ENCODE data around the gene SEPTIN1.
"Not testable (repeated sequence)": the region's sequence is repeated elsewhere in the genome, so short reads cannot be mapped to it uniquely, and the experiment has no call there.

SEPTIN1 gene

DNA sequence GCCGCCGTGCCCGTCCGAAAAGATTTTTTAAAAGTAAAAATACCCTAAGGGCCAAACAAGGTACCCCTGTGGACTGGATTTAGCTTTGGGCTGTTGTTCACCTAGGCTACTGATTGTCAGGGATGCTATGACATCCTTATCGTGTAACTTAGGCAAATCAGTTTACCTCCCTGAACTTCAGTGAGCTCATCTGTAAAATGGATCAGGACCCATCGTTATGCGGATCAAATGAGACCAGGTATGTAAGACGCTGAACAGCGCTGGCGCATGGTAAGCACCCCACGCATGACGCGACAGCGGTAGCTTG is 24.4 kb upstream of the SEPTIN1 start:
- DNase-seq (ENCODE audit: insufficient read length, low spot score), result no peak
- no peak for TF ChIP-seq TAF1 (IDR thresholded peaks at IDR 0.05; ENCODE audit: low read depth, low read length)
- TF ChIP-seq POU2F2 (IDR thresholded peaks at IDR 0.05; ENCODE audit: low read depth, low read length), result no peak
- TF ChIP-seq POLR2A (IDR thresholded peaks at IDR 0.05; ENCODE audit: low read depth, low read length), result no peak
- TF ChIP-seq SPI1 (IDR thresholded peaks at IDR 0.05; ENCODE audit: low read depth, low read length), result no peak
- no peak for TF ChIP-seq POLR2AphosphoS5 (IDR thresholded peaks at IDR 0.05; ENCODE audit: low read depth, low read length)
- TF ChIP-seq PAX5 (IDR thresholded peaks at IDR 0.05; ENCODE audit: insufficient read depth, low read length, severe bottlenecking), result no peak
- no peak for FAIRE-seq

DNA sequence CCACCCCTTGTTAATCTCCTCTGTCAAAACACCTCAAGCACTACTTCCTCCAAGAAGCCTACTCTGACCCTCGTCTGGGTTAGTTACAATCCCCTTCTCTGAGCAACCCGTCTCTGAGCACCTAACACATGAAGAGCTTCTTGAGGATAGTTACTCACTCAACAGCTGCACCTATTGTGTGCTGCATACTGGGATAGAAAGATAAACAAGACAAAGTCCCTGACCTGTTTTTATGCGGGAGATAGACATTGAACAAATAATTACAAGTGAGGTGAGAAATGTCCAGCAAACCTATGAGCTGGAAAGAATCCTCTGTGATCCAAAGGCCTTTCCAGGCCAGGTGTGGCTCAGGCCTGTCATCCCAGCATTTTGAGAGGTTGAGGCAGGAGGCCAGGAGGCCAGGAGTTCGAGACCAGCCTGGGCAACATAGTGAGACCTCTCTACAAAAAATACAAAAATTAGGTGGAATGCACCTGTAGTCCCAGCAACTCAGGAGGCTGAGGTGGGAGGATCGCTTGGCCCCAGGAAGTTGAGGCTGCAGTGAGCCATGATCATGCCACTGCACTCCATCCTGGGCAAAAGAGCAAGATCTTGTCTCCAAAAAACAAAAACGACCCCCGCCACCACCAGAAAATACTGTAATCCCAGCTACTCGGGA is 19.5 kb upstream of the SEPTIN1 start:
- TF ChIP-seq TAF1 (IDR thresholded peaks at IDR 0.05; ENCODE audit: low read depth, low read length), result no peak
- TF ChIP-seq POLR2A (IDR thresholded peaks at IDR 0.05; ENCODE audit: low read depth, low read length), result no peak
- TF ChIP-seq POU2F2 (IDR thresholded peaks at IDR 0.05; ENCODE audit: low read depth, low read length), result no peak
- no peak for TF ChIP-seq POLR2AphosphoS5 (IDR thresholded peaks at IDR 0.05; ENCODE audit: low read depth, low read length)
- no peak for TF ChIP-seq PAX5 (IDR thresholded peaks at IDR 0.05; ENCODE audit: insufficient read depth, low read length, severe bottlenecking)
- no peak for TF ChIP-seq SPI1 (IDR thresholded peaks at IDR 0.05; ENCODE audit: low read depth, low read length)
- no peak for FAIRE-seq
- no peak for DNase-seq (ENCODE audit: insufficient read length, low spot score)

DNA sequence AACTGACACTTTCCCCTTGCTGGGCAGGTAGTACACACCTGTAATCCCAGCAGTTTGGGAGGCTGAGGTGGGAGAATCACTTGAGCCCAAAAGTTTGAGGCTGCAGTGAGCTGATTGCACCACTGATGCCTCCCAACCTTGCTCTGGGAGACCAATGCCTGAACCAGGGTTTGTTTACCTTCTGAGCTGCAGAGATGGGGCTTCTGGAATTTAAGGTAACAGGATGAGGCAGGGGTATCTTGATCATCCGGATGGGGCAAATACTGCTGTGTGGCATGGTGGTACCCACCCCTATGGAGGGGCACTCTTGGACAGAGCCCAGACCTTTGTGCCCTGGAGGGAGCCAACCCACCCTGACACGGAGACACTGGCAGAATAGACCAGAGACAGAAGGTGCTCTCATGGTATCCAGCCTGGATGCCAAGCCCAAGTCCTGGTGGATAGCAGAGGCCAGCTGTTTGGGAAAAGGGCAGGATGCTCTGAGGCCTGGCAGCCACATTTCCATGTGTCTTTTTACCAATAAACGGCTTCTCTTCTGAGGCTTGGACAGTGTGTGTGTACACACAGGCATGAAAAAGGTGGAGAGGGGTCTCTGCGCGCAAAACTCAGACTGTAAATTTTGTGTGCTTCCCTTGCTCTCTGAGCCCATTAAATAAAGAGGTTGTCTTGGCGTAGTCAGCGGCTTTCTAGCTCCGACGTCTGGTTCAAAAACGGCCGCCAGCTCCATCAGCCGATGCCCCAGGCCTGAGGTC is 17.2 kb upstream of the SEPTIN1 start:
- no peak for TF ChIP-seq SPI1 (IDR thresholded peaks at IDR 0.05; ENCODE audit: low read depth, low read length)
- no peak for TF ChIP-seq TAF1 (IDR thresholded peaks at IDR 0.05; ENCODE audit: low read depth, low read length)
- no peak for TF ChIP-seq PAX5 (IDR thresholded peaks at IDR 0.05; ENCODE audit: insufficient read depth, low read length, severe bottlenecking)
- no peak for TF ChIP-seq POU2F2 (IDR thresholded peaks at IDR 0.05; ENCODE audit: low read depth, low read length)
- TF ChIP-seq POLR2AphosphoS5 (IDR thresholded peaks at IDR 0.05; ENCODE audit: low read depth, low read length), result no peak
- TF ChIP-seq POLR2A (IDR thresholded peaks at IDR 0.05; ENCODE audit: low read depth, low read length), result no peak
- DNase-seq (ENCODE audit: insufficient read length, low spot score), result no peak
- peak; percentile 48 for FAIRE-seq

DNA sequence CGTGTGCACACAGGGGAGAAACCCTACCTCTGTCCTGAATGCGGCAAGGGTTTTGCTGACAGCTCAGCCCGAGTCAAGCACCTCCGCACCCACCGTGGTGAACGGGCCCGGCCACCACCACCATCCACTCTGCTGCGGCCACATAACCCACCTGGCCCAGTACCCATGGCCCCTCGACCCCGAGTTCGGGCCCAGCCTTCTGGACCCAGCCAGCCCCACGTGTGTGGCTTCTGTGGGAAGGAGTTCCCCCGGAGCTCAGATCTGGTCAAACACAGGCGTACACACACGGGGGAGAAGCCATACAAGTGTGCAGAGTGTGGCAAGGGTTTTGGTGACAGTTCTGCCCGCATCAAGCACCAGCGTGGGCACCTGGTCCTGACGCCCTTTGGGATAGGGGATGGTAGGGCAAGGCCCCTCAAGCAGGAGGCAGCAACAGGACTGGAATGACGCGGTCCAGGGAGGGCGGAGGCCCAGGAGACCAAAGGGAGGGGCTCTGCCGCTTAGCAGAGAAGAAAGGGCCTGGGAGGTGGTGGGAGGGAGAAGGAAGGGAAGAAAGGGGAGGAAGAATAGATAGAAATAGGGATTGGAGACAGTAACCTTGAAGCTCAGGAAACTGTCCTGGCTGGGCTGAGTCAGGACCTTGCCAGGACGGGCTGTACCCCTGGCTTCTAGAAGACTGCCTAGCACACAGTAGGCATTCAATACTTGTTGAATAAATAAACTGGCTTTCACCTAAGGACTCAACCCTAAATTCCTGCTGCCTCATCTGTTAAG is 16.5 kb upstream of the SEPTIN1 start:
- no peak for TF ChIP-seq POLR2AphosphoS5 (IDR thresholded peaks at IDR 0.05; ENCODE audit: low read depth, low read length)
- no peak for TF ChIP-seq PAX5 (IDR thresholded peaks at IDR 0.05; ENCODE audit: insufficient read depth, low read length, severe bottlenecking)
- no peak for TF ChIP-seq SPI1 (IDR thresholded peaks at IDR 0.05; ENCODE audit: low read depth, low read length)
- TF ChIP-seq POLR2A (IDR thresholded peaks at IDR 0.05; ENCODE audit: low read depth, low read length), result no peak
- no peak for TF ChIP-seq TAF1 (IDR thresholded peaks at IDR 0.05; ENCODE audit: low read depth, low read length)
- no peak for TF ChIP-seq POU2F2 (IDR thresholded peaks at IDR 0.05; ENCODE audit: low read depth, low read length)
- DNase-seq (ENCODE audit: insufficient read length, low spot score) (no peak), FAIRE-seq (no peak)

DNA sequence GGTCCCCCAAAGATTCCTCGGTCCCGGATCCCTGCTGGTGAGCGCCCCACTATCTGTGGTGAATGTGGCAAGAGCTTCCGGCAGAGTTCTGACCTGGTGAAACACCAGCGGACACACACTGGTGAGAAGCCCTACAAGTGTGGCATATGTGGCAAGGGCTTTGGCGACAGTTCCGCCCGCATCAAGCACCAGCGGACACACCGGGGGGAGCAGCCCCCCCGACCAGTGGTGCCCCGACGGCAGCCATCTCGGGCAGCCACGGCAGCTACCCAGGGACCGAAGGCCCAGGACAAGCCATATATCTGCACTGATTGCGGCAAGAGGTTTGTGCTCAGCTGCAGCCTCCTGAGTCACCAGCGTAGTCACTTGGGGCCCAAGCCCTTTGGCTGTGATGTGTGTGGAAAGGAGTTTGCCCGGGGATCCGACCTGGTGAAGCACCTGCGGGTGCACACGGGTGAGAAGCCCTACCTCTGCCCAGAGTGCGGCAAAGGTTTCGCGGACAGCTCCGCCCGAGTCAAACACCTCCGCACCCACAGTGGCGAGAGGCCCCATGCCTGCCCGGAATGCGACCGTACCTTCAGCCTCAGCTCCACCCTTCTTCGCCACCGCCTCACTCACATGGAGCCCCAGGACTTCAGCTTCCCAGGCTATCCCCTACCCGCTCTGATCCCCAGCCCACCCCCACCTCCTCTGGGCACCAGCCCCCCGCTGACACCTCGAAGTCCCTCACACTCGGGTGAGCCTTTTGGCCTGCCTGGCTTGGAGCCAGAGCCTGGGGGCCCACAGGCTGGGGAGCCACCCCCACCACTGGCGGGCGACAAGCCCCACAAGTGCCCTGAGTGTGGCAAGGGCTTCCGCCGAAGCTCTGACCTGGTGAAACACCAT is 15.7 kb upstream of the SEPTIN1 start:
- no peak for DNase-seq (ENCODE audit: insufficient read length, low spot score)
- TF ChIP-seq TAF1 (IDR thresholded peaks at IDR 0.05; ENCODE audit: low read depth, low read length), result no peak
- no peak for TF ChIP-seq SPI1 (IDR thresholded peaks at IDR 0.05; ENCODE audit: low read depth, low read length)
- TF ChIP-seq POLR2A (IDR thresholded peaks at IDR 0.05; ENCODE audit: low read depth, low read length), result no peak
- TF ChIP-seq POU2F2 (IDR thresholded peaks at IDR 0.05; ENCODE audit: low read depth, low read length), result no peak
- no peak for TF ChIP-seq PAX5 (IDR thresholded peaks at IDR 0.05; ENCODE audit: insufficient read depth, low read length, severe bottlenecking)
- TF ChIP-seq POLR2AphosphoS5 (IDR thresholded peaks at IDR 0.05; ENCODE audit: low read depth, low read length), result no peak
- no peak for FAIRE-seq

DNA sequence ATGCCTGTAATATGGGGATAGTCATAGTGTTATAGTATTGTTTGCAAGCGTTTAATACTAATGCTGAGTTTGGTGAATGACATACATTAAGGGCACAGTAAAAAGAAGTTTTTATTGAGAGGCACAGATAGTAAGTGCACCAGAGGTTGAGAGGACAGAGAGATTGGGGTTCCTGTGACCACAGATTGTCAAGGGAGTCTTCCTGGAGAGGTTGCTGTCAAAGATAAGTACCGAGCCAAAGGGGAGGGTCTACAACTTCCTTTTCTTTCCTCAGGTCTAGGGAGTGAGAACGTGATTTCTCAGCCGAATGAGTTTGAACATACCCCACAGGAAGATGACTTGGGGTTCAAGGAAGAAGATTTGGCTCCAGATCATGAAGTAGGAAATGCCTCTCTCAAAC is 14.7 kb upstream of the SEPTIN1 start:
- no peak for TF ChIP-seq POLR2A (IDR thresholded peaks at IDR 0.05; ENCODE audit: low read depth, low read length)
- TF ChIP-seq TAF1 (IDR thresholded peaks at IDR 0.05; ENCODE audit: low read depth, low read length), result no peak
- TF ChIP-seq PAX5 (IDR thresholded peaks at IDR 0.05; ENCODE audit: insufficient read depth, low read length, severe bottlenecking), result no peak
- no peak for TF ChIP-seq SPI1 (IDR thresholded peaks at IDR 0.05; ENCODE audit: low read depth, low read length)
- TF ChIP-seq POLR2AphosphoS5 (IDR thresholded peaks at IDR 0.05; ENCODE audit: low read depth, low read length), result no peak
- no peak for TF ChIP-seq POU2F2 (IDR thresholded peaks at IDR 0.05; ENCODE audit: low read depth, low read length)
- FAIRE-seq, result no peak
- DNase-seq (ENCODE audit: insufficient read length, low spot score), result no peak

DNA sequence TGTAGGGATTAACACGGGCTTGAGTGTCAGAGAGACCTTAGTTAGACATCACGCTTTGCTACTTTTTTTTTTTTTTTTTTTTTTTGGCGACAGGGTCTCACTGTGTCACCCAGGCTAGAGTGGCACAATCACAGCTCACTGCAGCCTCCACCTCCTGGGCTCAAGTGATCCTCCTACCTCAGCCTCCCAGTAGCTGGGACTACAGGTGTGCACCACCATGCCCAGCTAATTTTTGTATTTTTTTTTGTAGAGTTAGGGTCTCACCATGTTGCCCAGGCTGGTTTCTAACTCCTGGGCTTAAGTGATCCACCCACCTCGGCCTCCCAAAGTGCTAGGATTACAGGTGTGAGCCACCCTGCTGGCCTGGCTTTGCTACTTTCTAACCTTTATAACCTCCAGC is 14.3 kb upstream of the SEPTIN1 start:
- DNase-seq (ENCODE audit: insufficient read length, low spot score); FAIRE-seq: not testable (repeated sequence)

DNA sequence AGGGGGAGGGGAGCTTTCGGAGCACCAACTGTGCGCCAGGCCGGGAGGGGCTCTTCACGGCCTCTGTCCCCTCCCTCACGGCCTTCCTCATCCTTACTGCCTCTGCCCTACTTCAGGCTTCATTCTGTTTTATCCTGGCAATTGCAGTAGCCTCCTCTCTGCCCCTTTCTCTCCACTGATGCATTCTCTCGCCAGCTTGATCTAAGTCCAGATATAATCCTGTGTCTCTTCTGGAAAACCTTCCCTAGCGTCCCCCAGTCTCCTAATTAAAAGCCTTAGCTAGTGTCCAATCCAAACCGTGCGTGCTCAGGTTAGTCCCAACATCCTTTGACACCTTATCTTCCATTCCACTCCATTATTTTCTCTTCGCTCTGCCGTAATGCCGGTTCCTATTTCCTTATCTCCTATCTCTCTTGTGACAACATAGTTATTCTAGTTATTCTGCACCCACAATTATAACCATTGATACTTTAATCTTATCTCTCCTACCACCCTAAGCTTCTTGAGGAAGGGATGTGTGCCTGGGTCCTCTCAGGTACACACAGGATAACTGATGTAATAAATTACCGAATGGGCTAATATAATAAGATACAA is 13.7 kb upstream of the SEPTIN1 start:
- no peak for TF ChIP-seq POLR2AphosphoS5 (IDR thresholded peaks at IDR 0.05; ENCODE audit: low read depth, low read length)
- TF ChIP-seq POLR2A (IDR thresholded peaks at IDR 0.05; ENCODE audit: low read depth, low read length), result no peak
- no peak for TF ChIP-seq TAF1 (IDR thresholded peaks at IDR 0.05; ENCODE audit: low read depth, low read length)
- TF ChIP-seq POU2F2 (IDR thresholded peaks at IDR 0.05; ENCODE audit: low read depth, low read length), result no peak
- no peak for TF ChIP-seq SPI1 (IDR thresholded peaks at IDR 0.05; ENCODE audit: low read depth, low read length)
- TF ChIP-seq PAX5 (IDR thresholded peaks at IDR 0.05; ENCODE audit: insufficient read depth, low read length, severe bottlenecking), result no peak
- DNase-seq (ENCODE audit: insufficient read length, low spot score), result no peak
- no peak for FAIRE-seq

All from GM12891 (cell line).